WTC11 (cell line): ENCODE data around the gene KLHDC3.

Experiments used
- AFF4 ChIP-seq: sonication (generic); formaldehyde crosslinking; IDR thresholded peaks from 2 replicates; pipeline ENCODE4 v1.8.1; 2023; ENCODE audit warnings: mild to moderate bottlenecking, missing genetic modification reagents, borderline replicate concordance
- ATF3 ChIP-seq: sonication (generic); formaldehyde crosslinking; conservative IDR thresholded peaks from 2 replicates; pipeline ENCODE4 v1.8.1; 2022; ENCODE audit warnings: mild to moderate bottlenecking, missing genetic modification reagents
- CTCF ChIP-seq: fragments of 200-600 bp; IDR thresholded peaks from 2 replicates; pipeline ENCODE4 v1.8.0; 2022; ENCODE audit warnings: antibody characterized with exemption
- MYBL2 ChIP-seq: sonication (generic); formaldehyde crosslinking; IDR thresholded peaks from 2 replicates; pipeline ENCODE4 v1.8.1; 2023; ENCODE audit warnings: mild to moderate bottlenecking, moderate library complexity, missing genetic modification reagents
- ZBTB43 ChIP-seq: sonication (generic); formaldehyde crosslinking; IDR thresholded peaks from 2 replicates; pipeline ENCODE4 v1.8.1; 2023; ENCODE audit warnings: mild to moderate bottlenecking, missing genetic modification reagents

GRCh38 chr6:42987533-42988451, 26.3 kb upstream of the KLHDC3 start:
- TF ChIP-seq ZBTB43 (CRISPR knock-in tag) (no peak), CTCF (no peak), MYBL2 (CRISPR knock-in tag) (no peak), ATF3 (CRISPR knock-in tag) (no peak), AFF4 (CRISPR knock-in tag) (no peak)
